GM12874 (cell line): ENCODE data around the gene PBX3.

Experiments used
- TF ChIP-seq, protein P1 (sequence below): IDR thresholded peaks from 2 replicates; pipeline ENCODE4 v1.5.1; 2011; ENCODE audit warnings: low read depth, mild to moderate bottlenecking, control low read depth, low read length, moderate library complexity; ENCODE audit not compliant: insufficient read depth

PBX3 gene

DNA sequence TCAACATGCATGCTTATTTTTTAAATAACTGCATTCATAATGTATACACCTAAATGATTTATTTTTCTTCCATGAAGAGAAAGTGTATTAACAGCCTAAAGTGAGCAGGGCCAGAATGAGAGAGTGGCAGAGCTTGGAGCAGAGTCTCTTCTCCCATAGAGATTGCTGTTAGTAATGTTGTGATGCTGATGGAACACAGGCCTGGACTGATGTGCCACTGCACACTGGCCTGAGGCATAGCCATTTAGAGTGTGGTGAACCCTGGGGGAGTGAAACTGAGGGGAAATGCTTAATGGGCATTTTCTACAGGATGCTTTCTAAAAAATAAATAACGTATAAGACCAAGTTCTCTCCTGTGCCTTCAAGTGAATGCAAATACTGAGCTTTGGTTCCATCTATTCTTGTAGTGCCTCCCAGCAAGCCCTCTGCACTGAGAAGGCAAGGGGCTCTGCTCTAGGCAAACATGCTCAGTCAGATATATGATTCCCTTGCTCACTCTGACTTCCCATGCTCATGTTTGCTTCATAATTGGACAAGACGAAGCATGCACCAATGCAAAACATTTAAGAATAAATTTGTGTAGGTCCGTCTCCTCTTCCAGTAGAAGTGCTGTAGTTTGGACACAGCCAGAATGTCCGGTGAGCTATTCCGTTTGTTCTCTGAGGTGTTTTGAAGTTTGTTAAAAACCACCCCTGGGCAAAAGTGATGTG is 185.7 kb downstream of the PBX3 start:
- TF ChIP-seq, protein P1, sequence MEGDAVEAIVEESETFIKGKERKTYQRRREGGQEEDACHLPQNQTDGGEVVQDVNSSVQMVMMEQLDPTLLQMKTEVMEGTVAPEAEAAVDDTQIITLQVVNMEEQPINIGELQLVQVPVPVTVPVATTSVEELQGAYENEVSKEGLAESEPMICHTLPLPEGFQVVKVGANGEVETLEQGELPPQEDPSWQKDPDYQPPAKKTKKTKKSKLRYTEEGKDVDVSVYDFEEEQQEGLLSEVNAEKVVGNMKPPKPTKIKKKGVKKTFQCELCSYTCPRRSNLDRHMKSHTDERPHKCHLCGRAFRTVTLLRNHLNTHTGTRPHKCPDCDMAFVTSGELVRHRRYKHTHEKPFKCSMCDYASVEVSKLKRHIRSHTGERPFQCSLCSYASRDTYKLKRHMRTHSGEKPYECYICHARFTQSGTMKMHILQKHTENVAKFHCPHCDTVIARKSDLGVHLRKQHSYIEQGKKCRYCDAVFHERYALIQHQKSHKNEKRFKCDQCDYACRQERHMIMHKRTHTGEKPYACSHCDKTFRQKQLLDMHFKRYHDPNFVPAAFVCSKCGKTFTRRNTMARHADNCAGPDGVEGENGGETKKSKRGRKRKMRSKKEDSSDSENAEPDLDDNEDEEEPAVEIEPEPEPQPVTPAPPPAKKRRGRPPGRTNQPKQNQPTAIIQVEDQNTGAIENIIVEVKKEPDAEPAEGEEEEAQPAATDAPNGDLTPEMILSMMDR: no peak

DNA sequence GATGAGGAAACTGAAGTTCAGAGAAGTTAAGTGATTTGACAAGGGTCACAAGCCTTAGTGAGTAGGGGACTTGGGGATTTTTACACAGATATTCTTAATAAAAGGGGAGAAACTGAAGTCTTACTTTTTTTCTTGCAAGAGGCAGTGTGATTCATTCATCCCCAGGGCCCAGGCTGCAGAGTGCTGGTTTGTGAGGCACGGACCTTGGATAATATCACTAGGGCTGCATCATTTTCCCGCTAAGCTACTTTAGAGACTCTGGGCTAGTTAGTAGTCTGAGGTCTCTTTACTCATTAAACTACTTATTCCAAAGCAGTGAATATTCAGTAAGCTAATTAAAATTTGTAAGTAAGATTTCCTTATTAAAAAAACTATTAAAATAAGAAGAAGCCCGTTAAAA is 195.0 kb downstream of the PBX3 start:
- TF ChIP-seq, protein P1: no peak

DNA sequence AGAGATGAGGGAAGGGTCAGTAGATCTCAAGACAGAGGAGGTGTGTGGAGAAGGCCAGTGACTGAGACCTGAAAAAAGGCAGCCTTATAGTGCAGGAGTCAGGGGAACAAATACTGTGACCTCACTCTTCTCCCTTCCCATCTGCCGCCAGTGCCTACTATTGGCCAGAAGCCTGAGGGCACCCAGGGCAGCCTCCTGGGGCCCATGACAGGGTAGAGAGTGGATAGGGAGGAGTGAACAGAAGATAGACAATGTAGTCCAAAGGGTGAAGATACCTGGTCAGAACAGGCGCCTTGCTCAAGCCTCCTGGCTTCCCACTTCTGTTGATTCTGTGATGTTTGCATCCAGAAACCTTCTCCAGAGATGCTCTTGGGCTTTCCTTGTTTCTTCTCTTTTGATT is 196.7 kb downstream of the PBX3 start:
- TF ChIP-seq, protein P1: no peak

DNA sequence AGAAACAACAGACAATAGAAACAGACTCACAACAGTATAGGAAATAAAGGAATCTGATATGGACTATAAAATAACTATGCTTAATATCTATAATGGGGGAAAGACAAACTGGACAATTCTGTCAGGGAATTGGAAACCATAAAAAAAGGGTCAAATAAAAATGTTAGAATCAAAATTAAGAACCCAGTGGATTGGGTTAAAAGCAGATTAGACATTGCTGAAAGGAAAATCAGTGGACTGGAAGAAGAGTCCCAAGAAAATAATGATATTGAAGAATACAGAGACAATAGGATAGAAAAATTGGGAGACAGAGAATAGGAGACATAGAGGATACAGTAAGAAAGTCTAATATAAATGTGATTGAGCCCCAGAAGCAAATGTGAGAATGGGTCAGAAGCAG is 199.2 kb downstream of the PBX3 start:
- TF ChIP-seq, protein P1: no peak

DNA sequence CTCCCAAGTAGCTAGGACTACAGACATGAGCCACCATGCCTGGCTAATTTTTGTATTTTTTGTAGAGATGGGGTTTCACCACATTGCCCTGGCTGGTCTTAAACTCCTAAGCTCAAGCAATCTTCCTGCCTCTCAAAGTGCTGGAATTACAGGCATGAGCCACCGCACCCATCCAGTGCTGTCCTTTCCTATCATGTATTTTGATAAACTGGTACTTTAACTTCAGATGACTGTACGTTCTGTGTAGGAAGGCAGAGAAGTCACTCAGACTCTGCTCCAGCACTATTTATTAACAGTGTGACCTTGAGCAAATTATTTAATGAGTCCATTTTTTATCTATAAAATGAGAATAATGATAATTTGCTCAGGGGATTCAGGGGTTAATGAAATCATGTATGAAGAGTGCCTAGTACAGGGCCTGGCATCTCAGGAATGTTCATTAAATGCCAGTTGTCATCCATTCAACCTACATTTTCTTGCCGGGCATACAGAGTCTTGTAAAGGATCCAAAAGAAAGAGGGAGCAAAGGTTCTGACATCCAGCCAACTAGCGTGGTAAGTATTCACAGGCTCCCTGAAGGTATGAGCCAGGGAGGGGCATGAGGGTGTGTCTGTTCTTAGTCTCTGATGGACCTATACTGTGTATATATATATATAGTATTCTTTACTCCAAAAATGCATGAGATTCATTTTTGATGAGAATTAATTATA is 201.9 kb downstream of the PBX3 start:
- TF ChIP-seq, protein P1: no peak

DNA sequence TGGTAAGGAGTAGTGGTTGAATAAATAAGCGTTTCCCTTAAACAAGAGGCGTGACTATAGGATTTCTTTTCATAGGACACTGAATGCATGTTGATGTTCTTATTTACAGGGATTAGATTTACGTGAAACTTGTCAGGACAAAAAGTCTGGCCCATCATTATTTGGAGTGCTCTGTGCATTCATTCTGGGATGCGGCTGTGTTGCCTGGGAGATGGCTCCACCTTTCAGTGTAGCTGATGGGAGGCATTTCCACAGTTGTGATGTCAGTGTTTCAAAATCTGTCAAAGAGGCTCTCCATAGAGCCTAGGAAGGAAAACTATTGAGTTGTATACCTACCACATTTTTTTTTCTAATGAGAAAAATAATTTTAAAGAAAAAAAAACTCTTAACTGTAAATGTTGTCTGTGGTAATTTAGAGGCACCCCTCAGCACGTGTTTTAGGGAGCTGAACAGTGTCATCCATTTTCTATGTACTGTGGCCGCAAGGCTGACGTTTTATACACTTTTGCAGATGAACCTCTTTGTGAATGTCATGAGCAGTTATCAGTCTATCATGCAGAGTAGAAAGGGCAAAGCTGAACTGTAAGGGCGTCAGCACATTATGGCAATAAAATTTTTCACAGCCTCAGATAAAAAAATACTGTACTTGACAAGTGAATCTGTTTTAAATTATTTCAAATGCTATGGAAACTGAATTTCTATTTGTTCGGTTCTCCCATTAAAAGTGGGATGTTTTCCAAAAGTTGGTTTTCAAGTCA is 202.7 kb downstream of the PBX3 start:
- TF ChIP-seq, protein P1: no peak

DNA sequence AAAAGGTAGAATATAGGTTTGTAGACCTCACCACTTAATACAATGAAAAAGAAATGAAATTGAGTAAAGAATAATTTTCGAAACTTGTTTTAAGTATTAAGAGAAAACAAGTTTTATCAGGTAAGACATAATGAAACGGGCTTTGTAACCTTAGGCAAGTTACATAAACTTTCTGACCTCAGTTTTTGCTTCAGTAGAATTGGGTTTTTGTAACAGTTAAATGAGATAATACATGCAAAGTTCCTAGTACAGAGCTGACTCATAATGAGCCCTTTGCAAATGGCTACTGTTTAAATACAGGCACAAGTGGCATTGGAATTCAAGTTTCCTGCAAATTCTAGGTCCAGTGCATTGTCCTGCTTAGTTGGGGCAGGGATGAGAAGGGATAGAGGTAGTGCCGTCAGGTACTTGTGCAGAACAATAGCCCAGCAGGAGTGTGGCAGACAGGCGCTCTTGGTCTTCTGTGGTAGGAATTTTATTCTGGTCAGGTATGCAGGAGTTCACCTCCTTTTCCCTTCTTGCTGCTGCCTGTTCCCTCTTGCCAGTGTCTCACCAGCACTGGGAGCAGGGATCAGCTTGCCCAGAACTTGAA is 203.8 kb downstream of the PBX3 start:
- TF ChIP-seq, protein P1: no peak
